NB4 (cell line): Measurements from ENCODE around the gene ADRA2C.

Experiments
- DNase-seq: peaks from one replicate; pipeline ENCODE4 v3.0.0; 2010; ENCODE audit warnings: low read depth
- H3K4me3 ChIP-seq: one replicate; pipeline ENCODE4 v1.5.1; 2011; ENCODE audit warnings: mild to moderate bottlenecking, low read depth, low read length, moderate library complexity
- CTCF ChIP-seq: IDR thresholded peaks from one replicate; pipeline ENCODE4 v1.5.1; 2012; ENCODE audit warnings: low read depth, low read length
- MAX ChIP-seq: IDR thresholded peaks from 2 replicates; pipeline ENCODE4 v1.6.1; 2011; ENCODE audit warnings: low read depth, low read length
- MYC ChIP-seq: IDR thresholded peaks from 2 replicates; pipeline ENCODE4 v1.6.1; 2011; ENCODE audit warnings: low read depth, low read length
- POLR2A ChIP-seq: IDR thresholded peaks from 2 replicates; pipeline ENCODE4 v1.6.1; 2011; ENCODE audit warnings: mild to moderate bottlenecking; ENCODE audit not compliant: insufficient read length; ENCODE audit errors: extremely low read depth

Gene ADRA2C

GRCh38 chr4:3744901-3745300, 21.3 kb upstream of the ADRA2C start:
- H3K4me3 ChIP-seq = no peak overlapping the region
- DNase-seq = no peak
- TF ChIP-seq MYC (no peak), POLR2A (no peak), MAX (no peak), CTCF (no peak)

GRCh38 chr4:3745886-3746656, 20.1 kb upstream of the ADRA2C start:
- TF ChIP-seq CTCF (no peak), MYC (no peak), POLR2A (no peak)
- no peak overlapping the region for H3K4me3 ChIP-seq
- DNase-seq = no peak

GRCh38 chr4:3746701-3747580, 19.2 kb upstream of the ADRA2C start:
- DNase-seq = no peak
- no peak for TF ChIP-seq POLR2A
- TF ChIP-seq MAX = no peak
- TF ChIP-seq CTCF = no peak
- TF ChIP-seq MYC = no peak
- H3K4me3 ChIP-seq = no peak overlapping the region

GRCh38 chr4:3747581-3747904, 18.6 kb upstream of the ADRA2C start:
- peak; percentile 26 for DNase-seq
- no peak overlapping the region for H3K4me3 ChIP-seq
- TF ChIP-seq CTCF = peak; percentile 51
- no peak for TF ChIP-seq MAX
- TF ChIP-seq POLR2A = no peak

GRCh38 chr4:3748136-3748898, 17.9 kb upstream of the ADRA2C start:
- no peak overlapping the region for H3K4me3 ChIP-seq
- no peak for DNase-seq
- no peak for TF ChIP-seq POLR2A
- no peak for TF ChIP-seq MAX
- no peak for TF ChIP-seq CTCF
- TF ChIP-seq MYC = no peak
